Neural crest cell (in vitro differentiated cells): ENCODE data around the gene ARHGEF26. TPM values are rescaled to one million over a fixed set of nuclear protein-coding genes. Genes with fewer than 3 reads are reported as not detected.

Experiments
- DNase-seq: peaks from one replicate; pipeline ENCODE4 v3.0.0; 2021; ENCODE audit warnings: low read depth, mixed read lengths, low spot score
- H3K27ac Mint-ChIP-seq: one replicate; pipeline ENCODE4 v1.8.0; 2021; ENCODE audit warnings: mild to moderate bottlenecking, mixed read lengths; ENCODE audit not compliant: unreplicated experiment
- H3K27me3 Mint-ChIP-seq: 2 replicates; pipeline ENCODE4 v1.8.0; 2021; ENCODE audit warnings: low read depth, mild to moderate bottlenecking, mixed read lengths
- H3K36me3 Mint-ChIP-seq: 2 replicates; pipeline ENCODE4 v1.8.0; 2021; ENCODE audit warnings: low read depth, mild to moderate bottlenecking, mixed read lengths
- H3K4me1 Mint-ChIP-seq: 2 replicates; pipeline ENCODE4 v1.8.0; 2021; ENCODE audit warnings: mixed read lengths
- H3K4me3 Mint-ChIP-seq: one replicate; pipeline ENCODE4 v1.8.0; 2021; ENCODE audit warnings: mild to moderate bottlenecking, mixed read lengths
- H3K9me3 Mint-ChIP-seq: 2 replicates; pipeline ENCODE4 v1.8.0; 2021; ENCODE audit warnings: mixed read lengths
- total RNA-seq: library from RNA; stranded (reverse); gene quantifications from 2 replicates; pipeline ENCODE4 v1.2.1, GENCODE V29; 2021
- TF ChIP-seq, protein P1 (sequence below): fragments of 200-600 bp; sonication (generic); conservative IDR thresholded peaks from 2 replicates; pipeline ENCODE4 v1.5.0; 2021; ENCODE audit warnings: antibody characterized with exemption, mild to moderate bottlenecking

Gene ARHGEF26
- total RNA-seq, 1 donor from 2014 or later: 19.3 TPM

DNA sequence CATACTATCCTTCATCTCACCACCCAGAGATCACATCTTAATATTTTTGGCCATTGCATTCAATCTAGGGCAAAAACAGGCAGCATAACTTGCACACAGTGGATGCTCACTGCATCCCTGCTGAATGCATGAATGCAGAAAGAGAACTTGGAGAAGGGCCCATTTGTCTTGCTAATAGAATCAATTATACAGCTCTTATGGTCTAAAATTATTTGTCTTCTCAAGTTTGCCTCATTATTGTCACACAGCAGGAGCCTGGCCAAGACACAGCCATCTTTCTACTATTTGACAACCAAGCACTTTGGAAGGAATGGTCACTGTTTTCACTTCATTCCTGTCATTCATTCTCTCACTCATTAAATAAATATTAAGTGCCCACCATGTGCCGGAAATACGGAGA, 1.2 kb upstream of the ARHGEF26 start:
- H3K36me3 Mint-ChIP-seq: no peaks in the 10 kb centered on the region
- no peak for DNase-seq
- H3K9me3 Mint-ChIP-seq: no peaks in the 10 kb centered on the region
- no peak overlapping the region for H3K27ac Mint-ChIP-seq
- peak overlapping the region; percentile 93 for H3K4me3 Mint-ChIP-seq
- H3K4me1 Mint-ChIP-seq: peaks cover 38% of the 10 kb centered on the region
- TF ChIP-seq, protein P1, sequence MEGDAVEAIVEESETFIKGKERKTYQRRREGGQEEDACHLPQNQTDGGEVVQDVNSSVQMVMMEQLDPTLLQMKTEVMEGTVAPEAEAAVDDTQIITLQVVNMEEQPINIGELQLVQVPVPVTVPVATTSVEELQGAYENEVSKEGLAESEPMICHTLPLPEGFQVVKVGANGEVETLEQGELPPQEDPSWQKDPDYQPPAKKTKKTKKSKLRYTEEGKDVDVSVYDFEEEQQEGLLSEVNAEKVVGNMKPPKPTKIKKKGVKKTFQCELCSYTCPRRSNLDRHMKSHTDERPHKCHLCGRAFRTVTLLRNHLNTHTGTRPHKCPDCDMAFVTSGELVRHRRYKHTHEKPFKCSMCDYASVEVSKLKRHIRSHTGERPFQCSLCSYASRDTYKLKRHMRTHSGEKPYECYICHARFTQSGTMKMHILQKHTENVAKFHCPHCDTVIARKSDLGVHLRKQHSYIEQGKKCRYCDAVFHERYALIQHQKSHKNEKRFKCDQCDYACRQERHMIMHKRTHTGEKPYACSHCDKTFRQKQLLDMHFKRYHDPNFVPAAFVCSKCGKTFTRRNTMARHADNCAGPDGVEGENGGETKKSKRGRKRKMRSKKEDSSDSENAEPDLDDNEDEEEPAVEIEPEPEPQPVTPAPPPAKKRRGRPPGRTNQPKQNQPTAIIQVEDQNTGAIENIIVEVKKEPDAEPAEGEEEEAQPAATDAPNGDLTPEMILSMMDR: no peak
- peaks cover 12% of the 10 kb centered on the region for H3K27me3 Mint-ChIP-seq

DNA sequence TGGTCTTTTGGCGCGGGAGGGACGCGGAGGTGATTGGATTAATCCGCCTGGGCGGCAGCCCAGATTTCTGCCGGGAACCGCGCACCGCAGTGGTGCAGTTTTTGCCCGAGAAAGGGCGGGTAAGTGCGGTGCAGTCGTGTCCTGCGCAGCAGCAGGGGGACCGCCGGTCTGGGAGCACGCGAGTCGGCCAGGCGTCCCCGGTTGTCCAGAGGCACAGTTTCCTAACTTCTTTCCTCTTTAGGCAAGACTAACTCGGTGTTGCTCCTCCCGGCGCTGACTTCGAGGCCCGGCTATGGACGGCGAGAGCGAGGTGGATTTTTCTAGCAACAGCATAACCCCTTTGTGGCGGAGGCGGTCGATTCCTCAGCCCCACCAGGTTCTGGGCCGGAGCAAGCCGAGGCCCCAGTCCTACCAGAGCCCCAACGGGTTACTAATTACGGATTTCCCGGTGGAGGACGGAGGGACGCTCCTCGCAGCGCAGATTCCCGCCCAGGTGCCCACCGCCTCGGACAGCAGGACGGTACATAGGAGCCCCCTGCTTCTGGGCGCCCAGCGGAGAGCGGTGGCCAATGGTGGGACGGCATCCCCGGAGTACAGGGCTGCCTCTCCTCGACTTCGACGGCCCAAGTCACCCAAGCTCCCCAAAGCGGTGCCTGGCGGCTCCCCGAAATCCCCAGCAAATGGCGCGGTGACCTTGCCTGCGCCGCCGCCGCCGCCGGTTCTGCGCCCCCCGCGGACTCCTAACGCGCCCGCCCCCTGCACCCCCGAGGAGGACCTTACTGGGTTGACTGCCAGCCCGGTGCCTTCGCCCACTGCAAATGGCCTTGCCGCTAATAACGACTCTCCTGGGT, 736 bp downstream of the ARHGEF26 start:
- peak overlapping the region; percentile 93 for H3K4me3 Mint-ChIP-seq
- H3K4me1 Mint-ChIP-seq: peaks cover 52% of the 10 kb centered on the region
- TF ChIP-seq, protein P1: no peak
- H3K36me3 Mint-ChIP-seq: no peaks in the 10 kb centered on the region
- peaks cover 12% of the 10 kb centered on the region for H3K27me3 Mint-ChIP-seq
- peak; percentile 37 for DNase-seq
- H3K9me3 Mint-ChIP-seq: no peaks in the 10 kb centered on the region
- peak overlapping the region; percentile 63 for H3K27ac Mint-ChIP-seq

GRCh38 chr3:154122552-154122911, 1.3 kb downstream of the ARHGEF26 start:
- peak overlapping the region; percentile 93 for H3K4me3 Mint-ChIP-seq
- H3K27ac Mint-ChIP-seq: no peak overlapping the region
- peaks cover 52% of the 10 kb centered on the region for H3K4me1 Mint-ChIP-seq
- peaks cover 12% of the 10 kb centered on the region for H3K27me3 Mint-ChIP-seq
- no peaks in the 10 kb centered on the region for H3K9me3 Mint-ChIP-seq
- DNase-seq: no peak
- TF ChIP-seq, protein P1: no peak
- no peaks in the 10 kb centered on the region for H3K36me3 Mint-ChIP-seq

GRCh38 chr3:154122912-154123559, 1.8 kb downstream of the ARHGEF26 start:
- Mint-ChIP-seq H3K4me3 (peak overlapping the region; percentile 93), H3K27me3 (peaks cover 12% of the 10 kb centered on the region), H3K36me3 (no peaks in the 10 kb centered on the region), H3K9me3 (no peaks in the 10 kb centered on the region), H3K27ac (peak overlapping the region; percentile 51), H3K4me1 (peaks cover 52% of the 10 kb centered on the region)
- TF ChIP-seq, protein P1: no peak
- DNase-seq: no peak

GRCh38 chr3:154123906-154124305, 2.7 kb downstream of the ARHGEF26 start:
- H3K4me3 Mint-ChIP-seq: peak overlapping the region; percentile 93
- TF ChIP-seq, protein P1: no peak
- H3K27ac Mint-ChIP-seq: no peak overlapping the region
- H3K36me3 Mint-ChIP-seq: peaks cover 5% of the 10 kb centered on the region
- peaks cover 51% of the 10 kb centered on the region for H3K4me1 Mint-ChIP-seq
- no peaks in the 10 kb centered on the region for H3K9me3 Mint-ChIP-seq
- DNase-seq: no peak
- H3K27me3 Mint-ChIP-seq: peaks cover 12% of the 10 kb centered on the region
